Femur (tissue), 1 donor: Measurements from ENCODE around the gene CCDC85C.
"Not testable (repeated sequence)": the region's sequence is repeated elsewhere in the genome, so short reads cannot be mapped to it uniquely, and the experiment has no call there.

Experiments used
- DNase-seq: peaks from one replicate; pipeline ENCODE4 v3.0.0-alpha.2; 2017

The CCDC85C gene

GRCh38 chr14:99603471-99604277 lies at the start of gene CCDC85C:
TSS of gene CCDC85C (minus strand) at chr14:99604207. CDS start at chr14:99603959, 248 bp downstream.
- no peak for DNase-seq

GRCh38 chr14:99651953-99652746 lies 48.1 kb upstream of the CCDC85C start:
- no peak for DNase-seq

GRCh38 chr14:99650189-99650588 lies 46.2 kb upstream of the CCDC85C start:
- no peak for DNase-seq

- DNase-seq, result no peak
Observed at GRCh38 chr14:99649643-99650042, 45.6 kb upstream of the CCDC85C start.

- DNase-seq, result no peak
Observed at GRCh38 chr14:99649219-99649618, 45.2 kb upstream of the CCDC85C start.

- DNase-seq, result no peak
Observed at GRCh38 chr14:99648027-99648784, 44.2 kb upstream of the CCDC85C start.

GRCh38 chr14:99647411-99647810 lies 43.4 kb upstream of the CCDC85C start:
- DNase-seq, result peak; percentile 67

GRCh38 chr14:99645545-99646505 lies 41.8 kb upstream of the CCDC85C start:
- no peak for DNase-seq

- DNase-seq, result peak; percentile 51
Observed at GRCh38 chr14:99644723-99645544, 40.9 kb upstream of the CCDC85C start, which contains the start of gene HHIPL1. TSS of gene HHIPL1 (plus strand) at chr14:99645129. CDS start at chr14:99645208, 79 bp downstream.

GRCh38 chr14:99644035-99644587 lies 40.1 kb upstream of the CCDC85C start:
- DNase-seq, result no peak

GRCh38 chr14:99643343-99643742 lies 39.3 kb upstream of the CCDC85C start:
- DNase-seq, result no peak

GRCh38 chr14:99642771-99643170 lies 38.8 kb upstream of the CCDC85C start:
- not testable (repeated sequence) for DNase-seq

- DNase-seq, result no peak
Observed at GRCh38 chr14:99637624-99638023, 33.6 kb upstream of the CCDC85C start.

GRCh38 chr14:99636487-99636886 lies 32.5 kb upstream of the CCDC85C start:
- DNase-seq, result no peak

GRCh38 chr14:99635116-99635515 lies 31.1 kb upstream of the CCDC85C start:
- DNase-seq, result no peak

- no peak for DNase-seq
Observed at GRCh38 chr14:99634443-99634842, 30.4 kb upstream of the CCDC85C start.

GRCh38 chr14:99633918-99634317 lies 29.9 kb upstream of the CCDC85C start:
- no peak for DNase-seq

GRCh38 chr14:99633141-99633540 lies 29.1 kb upstream of the CCDC85C start:
- no peak for DNase-seq

GRCh38 chr14:99632410-99633035 lies 28.5 kb upstream of the CCDC85C start:
- DNase-seq, result no peak

- no peak for DNase-seq
Observed at GRCh38 chr14:99630202-99630601, 26.2 kb upstream of the CCDC85C start.
